DND-41 (cell line): ENCODE measurements around the gene IGF2BP3.

Experiments used
- ATAC-seq: fragments of 200-7000 bp; cut with Tn5 transposase; 3 replicates; pipeline ENCODE4 v1.9.1; 2021; ENCODE audit warnings: low read depth; ENCODE audit not compliant: insufficient read depth
- DNase-seq: peaks from one replicate; pipeline ENCODE4 v3.0.0-alpha.2; 2020
- H2AFZ ChIP-seq: 2 replicates; pipeline ENCODE4 v1.6.0; 2012; ENCODE audit warnings: low read depth, low read length
- H3K27ac ChIP-seq: 2 replicates; pipeline ENCODE4 v1.5.1; 2012; ENCODE audit warnings: low read length, inconsistent platforms
- H3K27me3 ChIP-seq: fragments of 200-600 bp; sonication (generic); 2 replicates; pipeline ENCODE4 v1.6.0; 2012; ENCODE audit warnings: low read length, mild to moderate bottlenecking, inconsistent platforms; ENCODE audit not compliant: insufficient read depth, poor library complexity
- H3K36me3 ChIP-seq: 2 replicates; pipeline ENCODE4 v1.5.1; 2012; ENCODE audit warnings: low read length, inconsistent platforms; ENCODE audit not compliant: insufficient read depth
- H3K4me1 ChIP-seq: 2 replicates; pipeline ENCODE4 v1.5.1; 2012; ENCODE audit warnings: mild to moderate bottlenecking, low read length; ENCODE audit not compliant: insufficient read depth
- H3K4me2 ChIP-seq: 2 replicates; pipeline ENCODE4 v1.6.0; 2012; ENCODE audit warnings: mild to moderate bottlenecking, moderate library complexity, low read length, inconsistent platforms; ENCODE audit not compliant: insufficient read depth
- H3K4me3 ChIP-seq, 2 experiments: fragments of 200-600 bp in 1 of 2; shearing (Covaris generic) in 1 of 2; 2 replicates each; pipeline ENCODE4 v1.5.1; 2012 to 2016; ENCODE audit warnings: inconsistent platforms in 2 of 2, low read length in 2 of 2, mild to moderate bottlenecking in 2 of 2, low read depth in 1 of 2, moderate library complexity in 1 of 2
- H3K79me2 ChIP-seq: 2 replicates; pipeline ENCODE4 v1.6.0; 2012; ENCODE audit warnings: low read length, inconsistent platforms; ENCODE audit not compliant: insufficient read depth
- H3K9ac ChIP-seq: 2 replicates; pipeline ENCODE4 v1.6.0; 2012; ENCODE audit warnings: low read depth, mild to moderate bottlenecking, inconsistent platforms, low read length, moderate library complexity
- H3K9me3 ChIP-seq: 2 replicates; pipeline ENCODE4 v1.5.1; 2012; ENCODE audit warnings: low read length, moderate library complexity, mild to moderate bottlenecking, inconsistent platforms; ENCODE audit not compliant: insufficient read depth, severe bottlenecking
- H4K20me1 ChIP-seq: 2 replicates; pipeline ENCODE4 v1.6.0; 2012; ENCODE audit warnings: low read length; ENCODE audit not compliant: insufficient read depth
- CTCF ChIP-seq: IDR thresholded peaks from 2 replicates; pipeline ENCODE4 v1.5.1; 2012; ENCODE audit warnings: borderline replicate concordance, low read length, moderate library complexity, mild to moderate bottlenecking; ENCODE audit not compliant: poor library complexity, severe bottlenecking; ENCODE audit errors: extremely low read depth
- EZH2 ChIP-seq: IDR thresholded peaks from 3 replicates; pipeline ENCODE4 v1.6.1; 2012; ENCODE audit warnings: borderline replicate concordance, low read depth, mild to moderate bottlenecking, moderate library complexity, low read length, inconsistent platforms; ENCODE audit not compliant: severe bottlenecking

Gene IGF2BP3

GRCh38 chr7:23268167-23268566 lies 202.1 kb downstream of the IGF2BP3 start:
- H3K36me3 ChIP-seq = no peaks in the 10 kb centered on the region
- H3K9me3 ChIP-seq = no peaks in the 10 kb centered on the region
- H3K4me2 ChIP-seq = no peak overlapping the region
- ATAC-seq (no peak), DNase-seq (no peak)
- H4K20me1 ChIP-seq = no peaks in the 10 kb centered on the region
- TF ChIP-seq EZH2 = no peak
- TF ChIP-seq CTCF = no peak
- H3K27me3 ChIP-seq = no peaks in the 10 kb centered on the region
- peaks cover 6% of the 10 kb centered on the region for H3K4me1 ChIP-seq
- H3K9ac ChIP-seq = no peak overlapping the region
- no peak overlapping the region for H3K27ac ChIP-seq
- no peak overlapping the region for H2AFZ ChIP-seq
- H3K79me2 ChIP-seq = no peaks in the 10 kb centered on the region
- no peak overlapping the region for H3K4me3 ChIP-seq

GRCh38 chr7:23267357-23267756 lies 202.9 kb downstream of the IGF2BP3 start:
- Histone ChIP-seq H3K4me3 (no peak overlapping the region), H3K9ac (no peak overlapping the region), H3K27me3 (no peaks in the 10 kb centered on the region), H2AFZ (no peak overlapping the region), H3K79me2 (no peaks in the 10 kb centered on the region), H3K4me1 (no peaks in the 10 kb centered on the region), H3K9me3 (no peaks in the 10 kb centered on the region), H4K20me1 (no peaks in the 10 kb centered on the region), H3K36me3 (no peaks in the 10 kb centered on the region), H3K4me2 (no peak overlapping the region), H3K27ac (no peak overlapping the region)
- no peak for ATAC-seq
- no peak for TF ChIP-seq EZH2
- no peak for TF ChIP-seq CTCF
- no peak for DNase-seq

- ATAC-seq (no peak), DNase-seq (no peak)
- Histone ChIP-seq H3K9ac (no peak overlapping the region), H3K79me2 (no peaks in the 10 kb centered on the region), H3K36me3 (no peaks in the 10 kb centered on the region), H3K9me3 (no peaks in the 10 kb centered on the region), H3K27ac (no peak overlapping the region), H3K4me3 (no peak overlapping the region), H2AFZ (no peak overlapping the region), H3K27me3 (no peaks in the 10 kb centered on the region), H4K20me1 (no peaks in the 10 kb centered on the region), H3K4me1 (peaks cover 2% of the 10 kb centered on the region; the same call in 1 of the 2 replicates), H3K4me2 (no peak overlapping the region)
- no peak for TF ChIP-seq CTCF
- no peak for TF ChIP-seq EZH2
These were observed 203.4 kb downstream of the IGF2BP3 start for GRCh38 chr7:23266918-23267317.

- no peaks in the 10 kb centered on the region for H4K20me1 ChIP-seq
- no peaks in the 10 kb centered on the region for H3K79me2 ChIP-seq
- no peak for TF ChIP-seq CTCF
- no peak for TF ChIP-seq EZH2
- H3K27me3 ChIP-seq = no peaks in the 10 kb centered on the region
- peaks cover 4% of the 10 kb centered on the region; the same call in 1 of the 2 replicates for H3K4me1 ChIP-seq
- ATAC-seq (no peak), DNase-seq (no peak)
- no peak overlapping the region for H3K27ac ChIP-seq
- H3K36me3 ChIP-seq = no peaks in the 10 kb centered on the region
- no peak overlapping the region for H3K4me2 ChIP-seq
- H3K4me3 ChIP-seq = no peak overlapping the region
- H3K9ac ChIP-seq = no peak overlapping the region
- no peak overlapping the region for H2AFZ ChIP-seq
- no peaks in the 10 kb centered on the region for H3K9me3 ChIP-seq
These were observed 205.3 kb downstream of the IGF2BP3 start for GRCh38 chr7:23264916-23265458.
